RKO (cell line): ENCODE data around the gene CCR4.
"Not testable (repeated sequence)": the region's sequence is repeated elsewhere in the genome, so short reads cannot be mapped to it uniquely, and the experiment has no call there.

Source experiments
- DNase-seq: peaks from one replicate; pipeline ENCODE4 v3.0.0-alpha.2; 2016; ENCODE audit warnings: low spot score

Gene CCR4

GRCh38 chr3:32983124-32983523 lies 31.7 kb downstream of the CCR4 start:
- no peak for DNase-seq

DNA sequence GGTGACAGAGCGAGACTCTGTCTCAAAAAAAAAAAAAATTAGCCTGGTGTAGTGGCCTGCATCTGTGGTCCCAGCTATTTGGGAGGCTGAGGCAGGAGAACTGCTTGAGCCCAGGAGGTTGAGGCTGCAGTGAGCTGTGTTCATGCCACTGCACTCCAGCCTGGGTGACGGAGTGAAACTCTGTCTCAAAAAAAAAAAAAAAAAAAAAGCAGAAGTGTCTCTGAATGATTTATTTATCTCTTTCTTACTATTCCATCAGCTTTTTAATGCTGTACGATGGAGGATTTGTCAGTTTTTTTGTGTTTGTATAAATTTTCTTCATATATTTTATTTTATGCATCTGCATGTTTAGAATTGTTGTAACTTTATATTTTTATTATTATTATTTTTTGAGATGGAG lies 33.5 kb downstream of the CCR4 start:
- not testable (repeated sequence) for DNase-seq

GRCh38 chr3:32989171-32989570 lies 37.7 kb downstream of the CCR4 start:
- DNase-seq: no peak

GRCh38 chr3:32990116-32990515 lies 38.7 kb downstream of the CCR4 start:
- no peak for DNase-seq

DNA sequence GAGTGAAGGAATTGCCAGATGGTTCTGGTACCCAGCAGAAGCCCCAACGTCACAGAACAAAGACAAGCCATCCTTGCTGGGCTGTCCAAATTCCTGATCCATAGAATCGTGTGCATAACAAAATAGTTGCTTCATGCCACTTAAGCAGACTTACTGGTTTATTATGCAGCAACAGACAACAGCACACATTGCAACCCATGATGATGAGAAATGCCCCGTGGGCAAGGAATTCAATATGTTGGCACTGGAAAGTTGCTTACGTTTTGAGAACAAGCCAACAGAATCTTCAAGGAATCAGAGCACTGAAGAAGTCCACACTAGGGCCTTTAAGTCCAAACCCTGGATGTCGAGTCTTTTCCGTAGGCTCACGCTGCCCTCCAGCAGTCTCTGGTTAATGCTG lies 40.3 kb downstream of the CCR4 start:
- no peak for DNase-seq

DNA sequence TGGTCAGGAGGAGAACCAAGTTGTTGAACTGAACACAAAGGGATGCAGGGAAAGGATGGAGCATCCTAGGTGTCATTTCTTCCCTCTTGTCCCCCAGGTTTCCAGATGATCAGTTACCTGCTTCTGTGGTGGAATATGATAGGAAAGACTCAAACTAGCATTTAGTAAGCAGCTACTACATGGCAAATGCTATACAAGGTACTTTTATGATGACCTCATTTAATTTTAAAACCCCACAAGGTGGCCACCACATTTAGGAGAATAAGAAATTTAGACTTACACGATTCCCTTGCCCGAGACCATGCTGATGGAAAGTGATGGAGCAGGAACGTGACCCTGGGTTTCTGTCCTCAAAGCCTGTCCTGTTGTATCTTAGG lies 40.9 kb downstream of the CCR4 start:
- no peak for DNase-seq

DNA sequence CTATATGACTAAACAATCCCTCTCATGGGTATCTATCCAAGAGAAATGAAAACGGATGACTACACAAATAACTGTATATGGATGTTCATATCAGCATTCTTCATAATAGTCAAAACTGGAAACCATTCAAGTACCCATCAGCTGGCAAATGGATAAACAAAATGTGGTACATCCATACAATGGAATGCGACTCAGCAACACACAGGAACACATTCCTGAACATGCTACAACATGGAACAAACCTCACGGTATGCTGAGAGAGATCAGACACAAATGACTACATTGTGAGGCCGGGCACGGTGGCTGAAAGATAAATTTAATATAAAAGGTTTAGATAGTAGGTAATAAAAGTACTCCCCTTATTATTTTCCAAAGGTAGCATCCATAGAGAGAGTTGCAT lies 42.6 kb downstream of the CCR4 start:
- no peak for DNase-seq

GRCh38 chr3:32995098-32995497 lies 43.7 kb downstream of the CCR4 start:
- DNase-seq: no peak

GRCh38 chr3:32996048-32996754 lies 44.8 kb downstream of the CCR4 start:
- no peak for DNase-seq

DNA sequence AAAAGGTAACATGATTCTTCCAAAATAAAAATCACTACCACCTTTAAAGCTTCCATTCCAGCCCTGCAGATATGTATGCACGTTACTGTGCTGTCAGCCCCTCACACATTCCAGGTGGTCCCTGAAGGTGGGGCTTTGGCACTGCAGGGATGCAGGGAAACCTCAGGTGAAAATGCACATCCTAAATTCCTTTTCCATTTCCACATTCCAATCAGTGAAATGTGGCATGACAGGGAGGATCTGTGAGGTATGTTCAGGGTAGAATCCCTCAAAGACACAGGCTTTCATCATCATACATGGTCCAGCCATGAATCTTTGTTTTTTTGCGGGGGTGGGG lies 45.3 kb downstream of the CCR4 start:
- DNase-seq: no peak

GRCh38 chr3:32998631-32999451 lies 47.4 kb downstream of the CCR4 start:
- DNase-seq: no peak

DNA sequence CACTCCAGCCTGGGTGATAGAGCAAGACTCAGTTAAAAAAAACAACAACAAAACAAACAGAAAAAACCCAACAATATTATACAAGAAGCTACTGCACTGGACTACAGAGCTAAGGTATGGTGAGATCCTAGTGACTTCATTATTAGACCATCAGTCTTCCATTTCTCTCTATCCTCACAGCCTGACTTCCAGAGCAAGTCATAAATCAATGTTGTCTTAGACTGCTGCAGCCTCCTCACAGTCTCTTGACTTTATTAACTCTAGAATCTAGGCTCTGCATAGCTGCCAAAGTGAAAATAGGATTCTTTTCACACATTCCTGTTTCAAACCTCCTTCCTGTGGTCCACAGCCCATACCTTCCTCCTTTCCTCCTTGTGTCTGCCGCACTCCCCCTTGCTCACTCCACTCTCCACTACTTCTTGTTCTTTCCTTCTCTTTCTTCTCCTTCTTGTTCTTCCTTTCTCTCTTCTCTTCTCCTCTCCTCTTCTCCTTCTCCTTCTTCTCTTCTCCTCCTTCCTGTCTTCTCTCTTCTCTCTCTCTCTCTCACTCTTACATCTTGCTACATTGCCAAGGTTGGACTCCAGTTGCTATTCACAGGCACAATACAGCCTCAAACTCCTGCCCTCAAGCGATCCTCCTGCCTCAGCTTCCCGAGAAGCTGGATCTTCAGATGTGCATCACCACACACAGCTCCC lies 49.4 kb downstream of the CCR4 start:
- DNase-seq: no peak

DNA sequence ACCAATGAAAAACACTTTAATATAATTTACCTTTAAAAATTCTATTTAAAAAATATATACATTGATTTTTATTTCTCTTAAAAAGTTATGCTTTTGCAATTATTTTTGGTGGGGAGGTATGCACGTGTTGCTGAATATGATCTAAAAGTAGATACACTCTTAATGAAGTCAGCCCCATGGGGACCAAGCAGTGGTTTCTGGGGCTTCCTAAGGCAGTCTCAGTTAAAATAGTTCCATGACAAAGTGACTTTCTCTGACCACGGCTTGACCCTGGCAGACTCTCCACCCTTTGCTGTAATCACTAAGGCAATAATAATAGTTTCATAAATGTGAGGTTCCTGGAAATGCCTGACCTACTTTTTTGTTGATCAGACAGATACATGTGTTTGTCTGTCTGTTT lies 50.4 kb downstream of the CCR4 start:
- DNase-seq: no peak

GRCh38 chr3:33003308-33003707 lies 51.9 kb downstream of the CCR4 start:
- DNase-seq: no peak

GRCh38 chr3:33004205-33004604 lies 52.8 kb downstream of the CCR4 start:
- no peak for DNase-seq

GRCh38 chr3:33004961-33005360 lies 53.5 kb downstream of the CCR4 start:
- no peak for DNase-seq
